IPS-20b (cell line): ENCODE measurements around the gene FLT1.

ENCODE experiments used
- H3K27ac ChIP-seq: one replicate; pipeline ENCODE4 v1.5.1; 2013; ENCODE audit warnings: low read length
- H3K27me3 ChIP-seq: 2 replicates; pipeline ENCODE4 v1.6.1; 2013; ENCODE audit warnings: mild to moderate bottlenecking, low read length, inconsistent platforms; ENCODE audit not compliant: insufficient read depth
- H3K36me3 ChIP-seq: 2 replicates; pipeline ENCODE4 v1.6.1; 2013; ENCODE audit warnings: low read depth, mild to moderate bottlenecking, inconsistent platforms, low read length, moderate library complexity; ENCODE audit not compliant: insufficient read depth
- H3K4me1 ChIP-seq: 2 replicates; pipeline ENCODE4 v1.6.1; 2013; ENCODE audit warnings: mild to moderate bottlenecking, control low read depth, inconsistent platforms, low read length, moderate library complexity; ENCODE audit not compliant: insufficient read depth
- H3K4me3 ChIP-seq: 2 replicates; pipeline ENCODE4 v1.5.1; 2013; ENCODE audit warnings: mild to moderate bottlenecking, low read length, inconsistent platforms
- H3K9ac ChIP-seq: 2 replicates; pipeline ENCODE4 v1.6.1; 2013; ENCODE audit warnings: low read depth, mild to moderate bottlenecking, inconsistent platforms, low read length, moderate library complexity
- H3K9me3 ChIP-seq: 2 replicates; pipeline ENCODE4 v1.6.1; 2013; ENCODE audit warnings: mild to moderate bottlenecking, low read depth, low read length, inconsistent platforms; ENCODE audit not compliant: insufficient read depth

Gene FLT1

GRCh38 chr13:28401303-28402056, 93.4 kb downstream of the FLT1 start:
- Histone ChIP-seq H3K9me3 (no peaks in the 10 kb centered on the region), H3K4me1 (peaks cover 9% of the 10 kb centered on the region; the same call in 1 of the 2 replicates), H3K4me3 (no peak overlapping the region), H3K27ac (no peak overlapping the region), H3K36me3 (peaks cover 90% of the 10 kb centered on the region), H3K27me3 (no peaks in the 10 kb centered on the region), H3K9ac (no peak overlapping the region)

- Histone ChIP-seq H3K9me3 (no peaks in the 10 kb centered on the region), H3K9ac (no peak overlapping the region), H3K36me3 (peaks cover 97% of the 10 kb centered on the region), H3K4me3 (no peak overlapping the region), H3K27me3 (no peaks in the 10 kb centered on the region), H3K4me1 (peaks cover 14% of the 10 kb centered on the region; the same call in 1 of the 2 replicates), H3K27ac (no peak overlapping the region)
Measured at GRCh38 chr13:28396053-28396452, 98.9 kb downstream of the FLT1 start.

DNA sequence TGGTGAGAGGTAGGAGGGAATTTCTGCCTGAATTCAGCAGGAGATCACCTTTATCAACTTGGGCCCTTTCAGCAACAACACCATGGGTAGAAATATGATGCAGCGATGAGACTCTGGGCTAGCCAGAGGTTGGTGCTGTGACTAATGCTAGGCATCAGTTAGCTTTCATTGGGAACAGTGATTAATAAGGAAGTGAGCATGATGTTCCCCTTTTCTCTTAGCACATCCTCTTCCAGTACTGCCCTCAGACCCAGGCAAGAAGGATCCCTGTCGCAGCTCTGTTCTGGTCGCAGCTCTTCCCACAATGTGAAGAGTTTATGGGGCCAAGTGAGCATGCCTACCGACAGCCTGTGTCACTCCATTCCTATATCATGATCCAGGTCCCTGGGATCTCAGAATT, 100.5 kb downstream of the FLT1 start:
- H3K36me3 ChIP-seq = peaks cover 99% of the 10 kb centered on the region

GRCh38 chr13:28392896-28393505, 101.9 kb downstream of the FLT1 start:
- Histone ChIP-seq H3K4me1 (peaks cover 12% of the 10 kb centered on the region; the same call in 1 of the 2 replicates), H3K27me3 (no peaks in the 10 kb centered on the region), H3K9me3 (no peaks in the 10 kb centered on the region), H3K9ac (no peak overlapping the region), H3K4me3 (no peak overlapping the region), H3K36me3 (peaks cover 99% of the 10 kb centered on the region), H3K27ac (no peak overlapping the region)

More for the DNA sequence above, 100.5 kb downstream of the FLT1 start:
- 0 out of 2 replicates have a peak, but pooled peaks cover 10% of the 10 kb centered on the region for H3K4me1 ChIP-seq
- H3K27ac ChIP-seq = no peak overlapping the region
- H3K9ac ChIP-seq = no peak overlapping the region
- no peaks in the 10 kb centered on the region for H3K9me3 ChIP-seq
- no peaks in the 10 kb centered on the region for H3K27me3 ChIP-seq
- no peak overlapping the region for H3K4me3 ChIP-seq

GRCh38 chr13:28392428-28392827, 102.5 kb downstream of the FLT1 start:
- Histone ChIP-seq H3K4me1 (peaks cover 13% of the 10 kb centered on the region; the same call in 1 of the 2 replicates), H3K9ac (no peak overlapping the region), H3K9me3 (no peaks in the 10 kb centered on the region), H3K4me3 (no peak overlapping the region), H3K27ac (no peak overlapping the region), H3K27me3 (no peaks in the 10 kb centered on the region), H3K36me3 (peaks cover 95% of the 10 kb centered on the region)

DNA sequence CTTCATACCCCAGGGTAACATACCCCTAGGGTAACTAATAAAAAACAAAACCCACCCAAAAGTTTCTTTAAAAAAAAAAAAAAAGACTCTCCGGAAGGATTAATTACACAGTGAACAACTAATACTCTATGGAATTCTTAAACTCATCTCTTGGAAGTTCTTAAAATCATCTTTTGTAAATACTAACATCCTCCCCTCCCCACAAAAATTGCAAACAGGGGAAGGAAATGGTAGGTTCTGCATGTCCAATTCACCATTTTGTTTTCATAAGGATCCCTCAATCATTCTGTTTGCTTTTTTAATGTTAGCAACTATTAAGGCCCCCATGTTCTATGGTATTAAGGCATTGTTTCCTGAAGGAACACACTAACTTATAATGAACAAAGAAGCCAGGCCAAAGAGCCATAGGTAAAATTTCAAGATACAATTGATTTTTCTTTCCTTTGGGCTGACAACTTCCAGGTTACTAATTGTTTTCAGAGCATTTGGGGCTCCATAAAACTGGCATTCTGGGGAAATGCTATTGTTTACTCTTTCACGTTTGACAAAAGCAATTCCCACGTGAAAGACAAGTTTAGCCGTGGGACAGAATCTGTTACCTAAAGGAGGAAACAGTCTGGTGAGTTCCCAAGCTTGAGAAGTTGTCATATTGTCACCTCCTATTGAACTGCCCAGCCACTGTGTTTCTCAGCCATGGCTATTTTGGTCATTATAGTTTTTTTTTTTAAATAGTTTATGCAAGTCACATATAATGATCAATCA, 107.0 kb downstream of the FLT1 start:
- no peaks in the 10 kb centered on the region for H3K9me3 ChIP-seq
- H3K27ac ChIP-seq = no peak overlapping the region
- peaks cover 68% of the 10 kb centered on the region for H3K36me3 ChIP-seq
- peaks cover 8% of the 10 kb centered on the region; the same call in 1 of the 2 replicates for H3K4me1 ChIP-seq
- no peaks in the 10 kb centered on the region for H3K27me3 ChIP-seq
- H3K4me3 ChIP-seq = no peak overlapping the region
- no peak overlapping the region for H3K9ac ChIP-seq

DNA sequence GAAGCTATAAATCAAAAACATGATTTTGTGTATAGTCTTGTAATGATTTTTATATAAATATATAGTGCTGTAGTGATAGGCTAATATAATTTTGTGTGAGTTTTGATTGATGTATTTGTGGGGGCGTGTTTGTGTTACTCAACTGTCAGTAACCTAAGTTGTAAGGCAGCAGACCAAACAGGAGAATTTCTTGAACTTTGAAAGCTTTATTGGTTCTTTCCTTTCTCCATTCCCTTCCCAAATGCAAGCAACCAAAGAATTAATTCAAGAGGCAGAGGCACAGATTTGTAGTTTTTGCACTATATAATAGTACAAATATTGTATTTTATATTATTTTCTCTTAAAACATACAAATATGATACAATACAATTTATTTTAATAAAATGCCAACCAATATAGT, 109.6 kb downstream of the FLT1 start:
- Histone ChIP-seq H3K9ac (no peak overlapping the region), H3K4me1 (peaks cover 4% of the 10 kb centered on the region; the same call in 1 of the 2 replicates), H3K4me3 (no peak overlapping the region), H3K36me3 (peaks cover 62% of the 10 kb centered on the region), H3K9me3 (no peaks in the 10 kb centered on the region), H3K27me3 (no peaks in the 10 kb centered on the region), H3K27ac (no peak overlapping the region)

GRCh38 chr13:28384789-28385188, 110.1 kb downstream of the FLT1 start:
- H3K27ac ChIP-seq = no peak overlapping the region
- no peak overlapping the region for H3K9ac ChIP-seq
- H3K9me3 ChIP-seq = no peaks in the 10 kb centered on the region
- H3K36me3 ChIP-seq = peaks cover 60% of the 10 kb centered on the region
- no peak overlapping the region for H3K4me3 ChIP-seq
- H3K27me3 ChIP-seq = no peaks in the 10 kb centered on the region
- H3K4me1 ChIP-seq = peaks cover 4% of the 10 kb centered on the region; the same call in 1 of the 2 replicates

- Histone ChIP-seq H3K4me3 (no peak overlapping the region), H3K27me3 (no peaks in the 10 kb centered on the region), H3K9ac (no peak overlapping the region), H3K4me1 (no peaks in the 10 kb centered on the region), H3K9me3 (no peaks in the 10 kb centered on the region), H3K27ac (no peak overlapping the region), H3K36me3 (peaks cover 46% of the 10 kb centered on the region)
Measured at GRCh38 chr13:28380319-28380718, 114.6 kb downstream of the FLT1 start.

GRCh38 chr13:28379371-28380083, 115.4 kb downstream of the FLT1 start:
- no peaks in the 10 kb centered on the region for H3K9me3 ChIP-seq
- H3K4me1 ChIP-seq = no peaks in the 10 kb centered on the region
- H3K36me3 ChIP-seq = peaks cover 39% of the 10 kb centered on the region
- H3K27ac ChIP-seq = no peak overlapping the region
- H3K4me3 ChIP-seq = no peak overlapping the region
- no peak overlapping the region for H3K9ac ChIP-seq
- no peaks in the 10 kb centered on the region for H3K27me3 ChIP-seq

GRCh38 chr13:28376604-28377003, 118.3 kb downstream of the FLT1 start:
- Histone ChIP-seq H3K4me3 (no peak overlapping the region), H3K27me3 (no peaks in the 10 kb centered on the region), H3K27ac (no peak overlapping the region), H3K36me3 (peaks cover 30% of the 10 kb centered on the region), H3K9ac (no peak overlapping the region), H3K4me1 (no peaks in the 10 kb centered on the region), H3K9me3 (no peaks in the 10 kb centered on the region)
